Measurements from ENCODE around the gene MAGI1. TPM values are rescaled to one million over a fixed set of nuclear protein-coding genes. Genes with fewer than 3 reads are reported as not detected.

MAGI1 gene
- polyA plus RNA-seq, 3 donors, result not detected

DNA sequence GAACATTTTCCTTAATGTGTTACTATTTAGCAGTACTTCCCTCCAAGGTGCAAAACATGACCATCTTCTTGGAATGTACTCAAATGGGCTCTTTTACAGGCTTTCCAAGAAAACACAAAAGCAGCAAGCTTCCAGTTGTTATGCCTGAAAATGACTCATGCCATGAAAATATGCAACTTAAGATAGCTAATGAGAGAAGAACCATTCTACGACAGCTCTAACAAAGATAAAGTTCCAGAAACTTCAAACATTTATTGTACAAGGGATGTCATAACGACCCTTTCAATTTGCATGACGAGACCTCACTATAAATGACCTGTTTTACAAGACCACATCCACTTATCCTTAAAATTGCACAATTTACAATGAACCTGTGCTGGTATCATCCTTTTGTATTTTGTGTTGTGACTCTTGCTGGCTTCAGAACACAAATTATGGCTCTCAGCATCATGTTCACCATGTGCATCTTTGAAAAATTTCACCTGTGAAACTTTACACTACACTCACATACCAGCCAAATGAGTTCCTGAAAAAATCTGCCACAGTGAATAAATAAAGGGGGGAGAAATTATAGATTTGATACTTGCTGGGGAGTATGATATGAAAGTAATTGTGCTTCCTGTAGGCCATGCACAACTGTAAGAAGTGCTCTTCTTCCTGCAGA, 433.7 kb downstream of the MAGI1 start:
- Histone ChIP-seq H4K20me1 (ENCODE audit: insufficient read depth, low read length) (no peaks in the 10 kb centered on the region), H3K27me3 (ENCODE audit: control insufficient read depth in 2 of 2, insufficient read depth in 2 of 2, low read length in 2 of 2) (no peaks in the 10 kb centered on the region), H3K36me3 (replicated peaks in 1 of 2; ENCODE audit: control insufficient read depth in 1 of 2, insufficient read depth in 2 of 2, low read length in 2 of 2) (no peaks in the 10 kb centered on the region), H3K9me3 (replicated peaks in 1 of 2; ENCODE audit: control insufficient read depth in 1 of 2, insufficient read depth in 1 of 2, low read length in 2 of 2) (no peaks in the 10 kb centered on the region), H3K4me2 (replicated peaks; ENCODE audit: extremely low read depth, low read length, poor library complexity, severe bottlenecking) (no peak overlapping the region), H3K4me1 (ENCODE audit: control insufficient read depth in 1 of 2, insufficient read depth in 2 of 2, low read length in 2 of 2) (no peaks in the 10 kb centered on the region), H2AFZ (ENCODE audit: insufficient read depth, low read depth, low read length, poor library complexity, severe bottlenecking) (no peak overlapping the region), H3K9ac (ENCODE audit: insufficient read depth, low read length, poor library complexity, severe bottlenecking) (no peak overlapping the region), H3K27ac (ENCODE audit: low read depth in 1 of 2, low read length in 2 of 2) (no peak overlapping the region), H3K79me2 (ENCODE audit: insufficient read depth, low read length) (no peaks in the 10 kb centered on the region), H3K4me3 (replicated peaks in 1 of 3; ENCODE audit: low read depth in 2 of 3, low read length in 3 of 3) (no peak overlapping the region)
- no peaks in the 10 kb centered on the region for H3K4me1 Mint-ChIP-seq
- intact Hi-C loops (cut with micrococcal nuclease), result no loop called here
- no peaks in the 10 kb centered on the region for H3K36me3 Mint-ChIP-seq
- WGBS (ENCODE audit: insufficient coverage), result no CpG with 5 or more reads among the region's 3 CpGs
- peaks cover 0 to 2% (median 0%) of the 10 kb centered on the region in 7 donors for H3K9me3 Mint-ChIP-seq
- peaks cover 0 to 2% (median 2%) of the 10 kb centered on the region in 3 donors for H3K27me3 Mint-ChIP-seq (ENCODE audit: low read depth in 3 of 3)
- H3K27ac Mint-ChIP-seq, result no peak overlapping the region
- H3K4me3 Mint-ChIP-seq, result no peak overlapping the region
- TF ChIP-seq, protein P1, sequence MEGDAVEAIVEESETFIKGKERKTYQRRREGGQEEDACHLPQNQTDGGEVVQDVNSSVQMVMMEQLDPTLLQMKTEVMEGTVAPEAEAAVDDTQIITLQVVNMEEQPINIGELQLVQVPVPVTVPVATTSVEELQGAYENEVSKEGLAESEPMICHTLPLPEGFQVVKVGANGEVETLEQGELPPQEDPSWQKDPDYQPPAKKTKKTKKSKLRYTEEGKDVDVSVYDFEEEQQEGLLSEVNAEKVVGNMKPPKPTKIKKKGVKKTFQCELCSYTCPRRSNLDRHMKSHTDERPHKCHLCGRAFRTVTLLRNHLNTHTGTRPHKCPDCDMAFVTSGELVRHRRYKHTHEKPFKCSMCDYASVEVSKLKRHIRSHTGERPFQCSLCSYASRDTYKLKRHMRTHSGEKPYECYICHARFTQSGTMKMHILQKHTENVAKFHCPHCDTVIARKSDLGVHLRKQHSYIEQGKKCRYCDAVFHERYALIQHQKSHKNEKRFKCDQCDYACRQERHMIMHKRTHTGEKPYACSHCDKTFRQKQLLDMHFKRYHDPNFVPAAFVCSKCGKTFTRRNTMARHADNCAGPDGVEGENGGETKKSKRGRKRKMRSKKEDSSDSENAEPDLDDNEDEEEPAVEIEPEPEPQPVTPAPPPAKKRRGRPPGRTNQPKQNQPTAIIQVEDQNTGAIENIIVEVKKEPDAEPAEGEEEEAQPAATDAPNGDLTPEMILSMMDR (IDR thresholded peaks at IDR 0.05), result no peak
- no peak for DNase-seq

DNA sequence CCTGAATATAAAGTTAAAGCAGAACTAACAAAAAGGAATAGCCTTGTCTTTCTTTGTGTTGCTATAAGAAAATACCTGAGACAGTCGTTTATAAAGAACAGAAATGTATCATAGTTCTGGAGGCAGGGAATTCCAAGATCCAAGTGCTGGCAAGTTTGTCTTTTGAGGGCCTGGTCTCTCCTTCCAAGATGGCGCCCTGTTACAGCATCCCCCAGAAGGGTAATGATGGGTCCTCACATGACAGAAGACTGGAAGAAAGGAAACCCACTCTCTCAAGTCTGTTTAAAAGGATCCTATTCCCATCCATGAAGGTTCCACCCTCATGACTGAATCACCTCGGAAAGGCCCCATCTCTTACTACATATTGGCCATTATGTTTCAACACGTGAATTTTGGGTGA, 435.1 kb downstream of the MAGI1 start:
- DNase-seq, result no peak
- Histone ChIP-seq H3K27me3 (ENCODE audit: control insufficient read depth in 2 of 2, insufficient read depth in 2 of 2, low read length in 2 of 2) (peaks cover 0 to 5% of the 10 kb centered on the region in 2 donors), H2AFZ (ENCODE audit: insufficient read depth, low read depth, low read length, poor library complexity, severe bottlenecking) (no peak overlapping the region), H4K20me1 (ENCODE audit: insufficient read depth, low read length) (no peaks in the 10 kb centered on the region), H3K4me2 (replicated peaks; ENCODE audit: extremely low read depth, low read length, poor library complexity, severe bottlenecking) (no peak overlapping the region), H3K4me3 (replicated peaks in 1 of 3; ENCODE audit: low read depth in 2 of 3, low read length in 3 of 3) (no peak overlapping the region), H3K4me1 (ENCODE audit: control insufficient read depth in 1 of 2, insufficient read depth in 2 of 2, low read length in 2 of 2) (no peaks in the 10 kb centered on the region), H3K9me3 (replicated peaks in 1 of 2; ENCODE audit: control insufficient read depth in 1 of 2, insufficient read depth in 1 of 2, low read length in 2 of 2) (no peaks in the 10 kb centered on the region), H3K27ac (ENCODE audit: low read depth in 1 of 2, low read length in 2 of 2) (no peak overlapping the region), H3K79me2 (ENCODE audit: insufficient read depth, low read length) (no peaks in the 10 kb centered on the region), H3K9ac (ENCODE audit: insufficient read depth, low read length, poor library complexity, severe bottlenecking) (no peak overlapping the region), H3K36me3 (replicated peaks in 1 of 2; ENCODE audit: control insufficient read depth in 1 of 2, insufficient read depth in 2 of 2, low read length in 2 of 2) (no peaks in the 10 kb centered on the region)
- H3K4me3 Mint-ChIP-seq, result no peak overlapping the region
- peaks cover 0 to 2% (median 0%) of the 10 kb centered on the region in 7 donors for H3K9me3 Mint-ChIP-seq
- intact Hi-C loops (cut with micrococcal nuclease), result no loop called here
- TF ChIP-seq, protein P1 (IDR thresholded peaks at IDR 0.05), result no peak
- H3K4me1 Mint-ChIP-seq, result no peaks in the 10 kb centered on the region
- no peak overlapping the region for H3K27ac Mint-ChIP-seq
- WGBS (ENCODE audit: insufficient coverage), result 100% methylated on average over 2 of the region's 4 CpGs
- H3K36me3 Mint-ChIP-seq, result no peaks in the 10 kb centered on the region
- peaks cover under 1 to 4% (median 2%) of the 10 kb centered on the region in 3 donors for H3K27me3 Mint-ChIP-seq (ENCODE audit: low read depth in 3 of 3)

Measured in CD14-positive monocyte (primary cell).